OCI-LY1 (cell line): ENCODE data around the gene MTX2.

ENCODE experiments used
- EZH2 ChIP-seq: fragments of 200-600 bp; sonication (generic), shearing (Covaris generic); IDR thresholded peaks from 2 replicates; pipeline ENCODE4 v1.8.0; 2017; ENCODE audit warnings: borderline replicate concordance, mixed run types, mild to moderate bottlenecking, antibody characterized with exemption, low read length, moderate library complexity, mixed read lengths
- TF ChIP-seq, protein P1 (sequence below): fragments of 200-600 bp; sonication (generic), shearing (Covaris generic); IDR thresholded peaks from 2 replicates; pipeline ENCODE4 v1.5.1; 2017; ENCODE audit warnings: mild to moderate bottlenecking, antibody characterized with exemption, low read length, moderate library complexity, mixed read lengths

- TF ChIP-seq, protein P1, sequence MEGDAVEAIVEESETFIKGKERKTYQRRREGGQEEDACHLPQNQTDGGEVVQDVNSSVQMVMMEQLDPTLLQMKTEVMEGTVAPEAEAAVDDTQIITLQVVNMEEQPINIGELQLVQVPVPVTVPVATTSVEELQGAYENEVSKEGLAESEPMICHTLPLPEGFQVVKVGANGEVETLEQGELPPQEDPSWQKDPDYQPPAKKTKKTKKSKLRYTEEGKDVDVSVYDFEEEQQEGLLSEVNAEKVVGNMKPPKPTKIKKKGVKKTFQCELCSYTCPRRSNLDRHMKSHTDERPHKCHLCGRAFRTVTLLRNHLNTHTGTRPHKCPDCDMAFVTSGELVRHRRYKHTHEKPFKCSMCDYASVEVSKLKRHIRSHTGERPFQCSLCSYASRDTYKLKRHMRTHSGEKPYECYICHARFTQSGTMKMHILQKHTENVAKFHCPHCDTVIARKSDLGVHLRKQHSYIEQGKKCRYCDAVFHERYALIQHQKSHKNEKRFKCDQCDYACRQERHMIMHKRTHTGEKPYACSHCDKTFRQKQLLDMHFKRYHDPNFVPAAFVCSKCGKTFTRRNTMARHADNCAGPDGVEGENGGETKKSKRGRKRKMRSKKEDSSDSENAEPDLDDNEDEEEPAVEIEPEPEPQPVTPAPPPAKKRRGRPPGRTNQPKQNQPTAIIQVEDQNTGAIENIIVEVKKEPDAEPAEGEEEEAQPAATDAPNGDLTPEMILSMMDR: no peak
- TF ChIP-seq EZH2: no peak
These were observed 58.9 kb downstream of the MTX2 start for GRCh38 chr2:176328149-176328548.
